ENCODE results near the gene HOXC10.
A peak's percentile ranks its signal among the peaks of the same experiment; 100 is the strongest.

HOXC10 gene

DNA sequence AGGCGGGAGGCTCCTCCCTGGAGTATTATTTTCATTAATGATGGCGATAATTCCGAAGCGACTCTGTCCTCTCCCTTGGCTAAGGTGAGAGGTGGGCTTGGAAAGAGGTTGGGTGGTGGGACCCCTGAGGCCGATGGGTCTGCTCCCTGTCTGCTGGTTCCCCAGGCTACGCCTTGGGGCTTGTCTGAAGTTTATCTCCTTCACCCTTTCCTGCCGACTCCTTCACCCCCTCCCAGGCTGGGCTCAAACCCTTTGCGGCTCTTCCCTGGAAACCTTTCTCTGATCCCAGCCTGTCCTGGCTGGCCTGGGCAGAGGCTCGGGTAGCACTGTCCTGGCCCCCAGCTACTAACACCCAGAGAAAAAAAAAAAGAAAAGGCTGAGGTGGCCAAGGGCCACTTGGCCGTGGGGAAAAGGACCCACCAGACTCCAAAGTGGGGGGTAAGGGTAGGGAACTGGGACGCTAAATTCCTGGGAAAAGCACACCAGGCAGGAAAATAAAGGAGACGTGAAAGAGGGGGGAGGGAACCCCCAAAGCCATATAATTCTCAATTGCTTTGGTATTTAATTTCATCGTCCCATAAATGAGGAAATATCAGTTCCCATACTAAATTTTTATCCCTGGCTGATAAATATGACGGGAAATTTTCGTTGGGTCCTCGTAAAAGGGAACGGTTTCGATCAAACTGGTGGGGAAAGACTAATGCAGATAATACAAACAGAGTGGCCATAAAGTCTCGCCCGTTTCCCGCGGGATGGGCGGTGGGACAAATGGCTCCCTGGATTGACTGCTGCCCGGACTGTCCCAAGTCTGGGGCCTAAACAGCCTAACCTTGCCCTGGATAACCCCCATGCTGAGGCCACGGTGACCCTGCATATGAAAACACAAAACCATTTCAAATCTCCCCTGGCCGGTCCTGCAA is 2.0 kb upstream of the HOXC10 start:
- Histone ChIP-seq H3K27me3 (peaks cover 99 to 100% (median 100%) of the 10 kb centered on the region in 11 experiments), H3K27ac (no peak overlapping the region), H4K20me1 (peaks cover 0 to 86% (median 71%) of the 10 kb centered on the region in 11 experiments; a peak in 17 of 22 replicates), H3K9me3 (replicated peaks in 1 of 11) (peaks cover 6 to 75% (median 27%) of the 10 kb centered on the region in 11 experiments; a peak in 20 of 22 replicates), H3K4me1 (peaks cover 0 to 9% (median 0%) of the 10 kb centered on the region in 10 experiments; a peak in 3 of 20 replicates), H3K9ac (no peak overlapping the region), H3K36me3 (no peaks in the 10 kb centered on the region), H3K4me2 (peak overlapping the region in 1 of 11 experiments; percentile 45; a peak in 1 of 22 replicates), H3K4me3 (peak overlapping the region in 2 of 10 experiments; percentile 12 to 34; a peak in 1 of 20 replicates)
- TF ChIP-seq Cebpa-rat (IDR thresholded peaks at IDR 0.05) = no peak

DNA sequence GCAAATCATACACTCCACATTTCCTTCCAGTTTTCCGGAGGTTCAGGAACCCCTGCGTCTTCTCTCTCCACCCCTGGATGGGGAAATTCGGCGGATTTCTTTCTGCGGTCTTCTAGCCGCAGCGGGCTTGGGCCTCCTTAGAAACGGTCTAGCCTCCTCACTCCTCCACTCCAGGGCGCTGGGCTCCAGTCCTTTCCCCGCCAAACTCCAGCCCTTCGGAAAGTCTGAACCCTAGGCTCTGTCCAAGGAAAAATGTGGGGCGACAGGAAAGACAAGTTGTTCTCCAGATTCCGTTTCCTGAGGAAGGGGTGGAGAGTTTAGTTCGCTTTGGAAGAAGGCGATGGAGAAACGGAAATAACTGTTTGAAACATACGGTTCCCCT is 1.4 kb upstream of the HOXC10 start:
- H4K20me1 ChIP-seq = peaks cover 0 to 90% (median 78%) of the 10 kb centered on the region in 11 experiments; a peak in 17 of 22 replicates
- H3K27me3 ChIP-seq = peaks cover 99 to 100% (median 100%) of the 10 kb centered on the region in 11 experiments
- no peak overlapping the region for H3K27ac ChIP-seq
- peaks cover 6 to 73% (median 27%) of the 10 kb centered on the region in 11 experiments; a peak in 20 of 22 replicates for H3K9me3 ChIP-seq (replicated peaks in 1 of 11)
- peaks cover 0 to 9% (median 0%) of the 10 kb centered on the region in 10 experiments; a peak in 3 of 20 replicates for H3K4me1 ChIP-seq
- peak overlapping the region in 4 of 10 experiments; percentile 1 to 34 (median 12); a peak in 2 of 20 replicates for H3K4me3 ChIP-seq
- no peak for TF ChIP-seq Cebpa-rat (IDR thresholded peaks at IDR 0.05)
- H3K36me3 ChIP-seq = no peaks in the 10 kb centered on the region
- no peak overlapping the region for H3K9ac ChIP-seq
- H3K4me2 ChIP-seq = peak overlapping the region in 3 of 11 experiments; percentile 15 to 45 (median 24); a peak in 4 of 22 replicates

DNA sequence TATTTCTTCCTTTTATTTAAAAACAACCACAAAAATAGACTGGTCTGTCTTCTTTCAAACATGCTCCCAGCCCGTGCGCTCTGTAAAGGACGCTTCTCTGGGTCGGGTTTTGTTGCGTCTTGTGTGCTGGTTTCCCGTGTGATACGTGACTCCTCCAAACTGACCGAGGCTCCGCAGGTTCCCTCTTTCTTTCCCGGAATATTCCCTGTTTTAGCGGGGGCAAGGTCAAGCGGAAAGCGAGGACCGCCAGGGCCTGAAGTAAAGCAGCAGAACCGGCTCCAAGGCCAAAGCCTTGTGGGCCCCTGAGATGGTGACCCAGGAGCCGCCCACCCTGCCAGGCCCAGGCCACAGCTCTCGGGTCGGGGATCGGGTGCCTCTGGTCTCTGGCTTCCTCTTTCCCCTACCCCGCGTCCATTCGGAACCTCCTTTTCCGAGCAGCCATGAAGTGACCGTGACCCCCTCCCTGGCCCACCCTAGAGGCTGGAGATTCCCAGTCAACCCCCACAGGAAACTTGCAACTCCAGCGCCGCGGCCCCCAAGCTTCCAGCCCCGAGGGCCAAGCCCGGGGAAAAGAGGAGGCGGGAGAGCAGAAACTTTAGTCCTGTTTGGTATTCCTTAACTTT is 885 bp upstream of the HOXC10 start:
- Histone ChIP-seq H3K36me3 (no peaks in the 10 kb centered on the region), H3K27me3 (peaks cover 99 to 100% (median 100%) of the 10 kb centered on the region in 11 experiments), H3K4me2 (peak overlapping the region in 3 of 11 experiments; percentile 15 to 45 (median 24); a peak in 4 of 22 replicates), H3K27ac (no peak overlapping the region), H4K20me1 (peaks cover 0 to 93% (median 83%) of the 10 kb centered on the region in 11 experiments; a peak in 17 of 22 replicates), H3K4me1 (peaks cover 0 to 12% (median 0%) of the 10 kb centered on the region in 10 experiments; a peak in 4 of 20 replicates), H3K9me3 (replicated peaks in 1 of 11) (peaks cover 6 to 68% (median 27%) of the 10 kb centered on the region in 11 experiments; a peak in 20 of 22 replicates), H3K9ac (no peak overlapping the region), H3K4me3 (peak overlapping the region in 3 of 10 experiments; percentile 1 to 34 (median 13); a peak in 2 of 20 replicates)
- TF ChIP-seq Cebpa-rat (IDR thresholded peaks at IDR 0.05) = no peak

DNA sequence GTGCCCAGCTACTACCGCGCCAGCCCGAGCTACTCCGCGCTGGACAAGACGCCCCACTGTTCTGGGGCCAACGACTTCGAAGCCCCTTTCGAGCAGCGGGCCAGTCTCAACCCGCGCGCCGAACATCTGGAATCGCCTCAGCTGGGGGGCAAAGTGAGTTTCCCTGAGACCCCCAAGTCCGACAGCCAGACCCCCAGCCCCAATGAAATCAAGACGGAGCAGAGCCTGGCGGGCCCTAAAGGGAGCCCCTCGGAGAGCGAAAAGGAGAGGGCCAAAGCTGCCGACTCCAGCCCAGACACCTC is 697 bp downstream of the HOXC10 start:
- Histone ChIP-seq H3K27ac (no peak overlapping the region), H3K27me3 (peaks cover 99 to 100% (median 100%) of the 10 kb centered on the region in 11 experiments), H3K9ac (no peak overlapping the region), H3K4me3 (no peak overlapping the region), H3K4me2 (no peak overlapping the region), H3K36me3 (no peaks in the 10 kb centered on the region), H3K9me3 (replicated peaks in 1 of 11) (peaks cover 6 to 56% (median 26%) of the 10 kb centered on the region in 11 experiments; a peak in 20 of 22 replicates), H4K20me1 (peaks cover 0 to 91% (median 86%) of the 10 kb centered on the region in 11 experiments; a peak in 17 of 22 replicates), H3K4me1 (peaks cover 0 to 17% (median 0%) of the 10 kb centered on the region in 10 experiments; a peak in 4 of 20 replicates)
- no peak for TF ChIP-seq Cebpa-rat (IDR thresholded peaks at IDR 0.05)

DNA sequence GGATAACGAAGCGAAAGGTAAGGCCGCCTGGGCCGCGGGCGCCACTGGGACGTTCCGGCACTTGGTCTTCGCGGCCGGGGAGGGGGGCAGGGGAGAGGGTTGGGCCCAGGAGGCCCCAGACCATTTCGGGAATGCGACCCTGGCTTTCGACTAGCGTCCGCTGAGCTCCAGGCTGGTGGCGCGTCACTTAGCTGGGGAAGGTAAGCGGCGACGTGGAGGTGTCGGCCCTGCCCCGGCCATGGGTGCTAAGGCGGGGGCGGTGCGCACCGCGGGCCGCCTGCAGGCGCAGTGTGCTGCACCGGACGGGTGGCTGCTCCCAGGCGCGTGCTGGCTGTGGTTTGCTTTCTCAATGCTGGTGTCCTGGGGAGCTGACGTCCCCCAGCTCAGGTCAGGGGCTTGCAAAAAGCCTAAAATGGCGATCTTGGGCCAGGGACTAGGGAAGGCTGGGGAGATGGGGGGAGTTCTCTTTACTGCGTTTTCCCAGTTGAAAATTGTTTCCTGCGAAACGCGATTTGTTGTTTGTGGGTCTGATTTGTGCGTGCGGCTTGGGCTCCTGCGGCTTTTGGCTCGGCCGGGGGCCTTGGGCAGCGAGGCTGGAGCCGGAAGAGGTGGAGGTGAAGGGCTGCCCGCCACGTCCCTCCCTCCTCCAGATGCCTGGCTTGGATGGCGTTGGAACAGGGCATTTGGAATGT is 1.2 kb downstream of the HOXC10 start:
- peaks cover 0 to 17% (median 0%) of the 10 kb centered on the region in 10 experiments; a peak in 4 of 20 replicates for H3K4me1 ChIP-seq
- TF ChIP-seq Cebpa-rat (IDR thresholded peaks at IDR 0.05) = no peak
- H3K9me3 ChIP-seq (replicated peaks in 1 of 11) = peaks cover 6 to 56% (median 26%) of the 10 kb centered on the region in 11 experiments; a peak in 20 of 22 replicates
- peaks cover 99 to 100% (median 100%) of the 10 kb centered on the region in 11 experiments for H3K27me3 ChIP-seq
- no peak overlapping the region for H3K4me3 ChIP-seq
- no peak overlapping the region for H3K27ac ChIP-seq
- H4K20me1 ChIP-seq = peaks cover 0 to 91% (median 86%) of the 10 kb centered on the region in 11 experiments; a peak in 17 of 22 replicates
- H3K36me3 ChIP-seq = no peaks in the 10 kb centered on the region
- H3K9ac ChIP-seq = no peak overlapping the region
- H3K4me2 ChIP-seq = no peak overlapping the region

DNA sequence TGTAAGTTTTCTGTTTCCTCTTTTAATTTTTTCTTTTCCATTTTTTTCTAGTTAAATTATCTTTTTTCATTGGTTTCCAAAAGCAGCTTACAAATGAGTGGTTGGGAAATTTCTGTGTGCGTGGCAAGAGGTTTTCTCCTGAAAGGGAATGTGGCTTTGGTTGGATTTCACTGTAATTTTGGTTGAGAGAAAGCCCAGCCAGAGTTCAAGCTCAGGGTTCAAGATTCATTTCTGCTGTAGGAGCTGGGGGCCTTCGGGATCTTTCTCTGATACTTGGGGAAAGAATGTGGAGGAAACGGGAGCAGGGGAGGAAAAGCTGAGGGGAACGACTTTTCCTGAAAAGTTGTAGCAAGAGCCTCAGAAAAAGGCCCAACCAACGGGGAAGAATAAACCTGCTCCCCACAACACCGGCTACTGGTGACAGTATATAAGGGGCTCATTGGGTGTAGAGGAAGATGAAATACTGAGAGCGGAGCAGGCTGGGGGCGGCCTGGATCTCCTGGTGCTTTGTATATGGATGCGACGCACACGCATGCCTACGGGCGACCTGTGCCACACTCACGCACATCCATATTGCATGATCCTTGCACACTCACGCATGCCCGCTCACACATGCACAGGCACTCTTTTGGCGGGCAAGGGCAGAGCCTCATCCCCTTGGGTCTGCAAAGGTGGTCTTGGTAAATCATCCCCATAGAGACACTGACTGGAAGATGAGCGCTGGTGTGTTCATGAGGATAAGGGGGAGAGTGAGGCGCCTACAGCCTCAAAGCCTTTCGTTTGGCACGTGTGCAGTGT is 1.9 kb downstream of the HOXC10 start:
- TF ChIP-seq Cebpa-rat (IDR thresholded peaks at IDR 0.05) = no peak
- Histone ChIP-seq H3K36me3 (no peaks in the 10 kb centered on the region), H3K4me1 (peaks cover 0 to 17% (median 0%) of the 10 kb centered on the region in 10 experiments; a peak in 4 of 20 replicates), H3K9me3 (replicated peaks in 1 of 11) (peaks cover 6 to 51% (median 26%) of the 10 kb centered on the region in 11 experiments; a peak in 20 of 22 replicates), H3K27me3 (peaks cover 99 to 100% (median 100%) of the 10 kb centered on the region in 11 experiments), H3K4me3 (no peak overlapping the region), H3K27ac (no peak overlapping the region), H3K4me2 (no peak overlapping the region), H3K9ac (no peak overlapping the region), H4K20me1 (peaks cover 0 to 91% (median 87%) of the 10 kb centered on the region in 11 experiments; a peak in 17 of 22 replicates)

DNA sequence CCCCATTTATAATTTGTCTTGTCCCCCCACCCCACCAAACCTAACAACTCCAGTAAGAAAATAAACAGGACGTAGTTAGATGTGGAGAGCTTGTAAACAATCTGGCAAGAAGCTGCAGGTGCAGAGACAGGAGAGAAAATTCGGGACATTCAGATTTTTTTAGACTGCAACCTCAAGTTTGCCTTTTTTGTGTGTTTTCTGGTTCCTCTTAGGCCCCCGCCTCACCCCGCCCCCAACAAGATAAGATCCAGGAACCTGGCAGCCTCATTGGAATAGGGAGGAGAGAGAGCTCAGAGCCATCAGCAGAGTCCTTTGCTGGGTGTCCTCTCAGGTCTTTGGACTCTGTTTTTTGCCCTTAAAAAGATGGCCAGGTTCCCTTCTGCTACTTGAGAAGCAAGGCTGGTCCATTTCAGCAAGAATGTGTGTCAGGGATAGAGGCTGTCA is 2.9 kb downstream of the HOXC10 start:
- peaks cover 0 to 17% (median 0%) of the 10 kb centered on the region in 10 experiments; a peak in 4 of 20 replicates for H3K4me1 ChIP-seq

More for the DNA sequence above, 2.9 kb downstream of the HOXC10 start:
- Histone ChIP-seq H3K9ac (no peak overlapping the region), H3K4me2 (no peak overlapping the region), H3K27me3 (peaks cover 99 to 100% (median 100%) of the 10 kb centered on the region in 11 experiments), H3K27ac (no peak overlapping the region), H3K4me3 (no peak overlapping the region), H4K20me1 (peaks cover 0 to 89% (median 84%) of the 10 kb centered on the region in 11 experiments; a peak in 17 of 22 replicates), H3K36me3 (no peaks in the 10 kb centered on the region), H3K9me3 (replicated peaks in 1 of 11) (peaks cover 6 to 42% (median 24%) of the 10 kb centered on the region in 11 experiments; a peak in 20 of 22 replicates)
- no peak for TF ChIP-seq Cebpa-rat (IDR thresholded peaks at IDR 0.05)

Data from BLaER1 treated with 17β-estradiol and CSF1 and Interleukin-3, amounts not matched to agents 10 nM and 100 nM (cell line).